Measurements from ENCODE around the gene C1QTNF3. TPM values are rescaled to one million over a fixed set of nuclear protein-coding genes. Genes with fewer than 3 reads are reported as not detected.

Gene C1QTNF3
- total RNA-seq, 1 experiment from 2014 or later, result 2.5 TPM

DNA sequence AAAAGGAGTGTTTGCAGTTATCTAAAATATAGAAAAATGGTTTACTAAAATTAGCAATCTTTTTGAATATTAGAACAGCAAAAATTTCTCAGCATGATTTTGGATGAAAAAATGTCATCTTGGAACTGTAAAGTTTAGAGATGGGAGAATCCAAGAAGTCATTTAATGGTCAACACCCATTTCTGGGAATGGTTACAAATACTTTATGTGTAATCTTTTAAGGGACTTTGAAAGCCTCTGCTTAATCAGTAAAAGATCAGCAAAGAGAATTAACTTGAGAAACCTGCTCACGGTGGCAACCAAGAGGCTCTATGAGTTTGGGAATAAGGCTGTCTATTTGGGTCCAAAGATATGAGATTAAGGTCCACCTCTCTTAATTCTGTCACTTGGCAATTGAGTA, 13.0 kb downstream of the C1QTNF3 start:
- peaks cover 4% of the 10 kb centered on the region for H3K36me3 ChIP-seq (ENCODE audit: control insufficient read depth, insufficient read depth, low read length)
- intact Hi-C loops (cut with micrococcal nuclease; ENCODE audit: unreplicated experiment), result no loop called here
- Mint-ChIP-seq H3K4me3 (ENCODE audit: unreplicated experiment) (no peak overlapping the region), H3K27ac (ENCODE audit: unreplicated experiment) (no peak overlapping the region), H3K9me3 (ENCODE audit: unreplicated experiment) (no peaks in the 10 kb centered on the region), H3K4me1 (ENCODE audit: low read depth, unreplicated experiment) (peaks cover 16% of the 10 kb centered on the region), H3K27me3 (ENCODE audit: insufficient read depth, unreplicated experiment) (no peaks in the 10 kb centered on the region), H3K36me3 (ENCODE audit: insufficient read depth, unreplicated experiment) (no peaks in the 10 kb centered on the region)
- POLR2A ChIA-PET, result no interaction called here
- no peak for DNase-seq
- H3K4me1 ChIP-seq, result peaks cover 27% of the 10 kb centered on the region
- TF ChIP-seq, protein P1, sequence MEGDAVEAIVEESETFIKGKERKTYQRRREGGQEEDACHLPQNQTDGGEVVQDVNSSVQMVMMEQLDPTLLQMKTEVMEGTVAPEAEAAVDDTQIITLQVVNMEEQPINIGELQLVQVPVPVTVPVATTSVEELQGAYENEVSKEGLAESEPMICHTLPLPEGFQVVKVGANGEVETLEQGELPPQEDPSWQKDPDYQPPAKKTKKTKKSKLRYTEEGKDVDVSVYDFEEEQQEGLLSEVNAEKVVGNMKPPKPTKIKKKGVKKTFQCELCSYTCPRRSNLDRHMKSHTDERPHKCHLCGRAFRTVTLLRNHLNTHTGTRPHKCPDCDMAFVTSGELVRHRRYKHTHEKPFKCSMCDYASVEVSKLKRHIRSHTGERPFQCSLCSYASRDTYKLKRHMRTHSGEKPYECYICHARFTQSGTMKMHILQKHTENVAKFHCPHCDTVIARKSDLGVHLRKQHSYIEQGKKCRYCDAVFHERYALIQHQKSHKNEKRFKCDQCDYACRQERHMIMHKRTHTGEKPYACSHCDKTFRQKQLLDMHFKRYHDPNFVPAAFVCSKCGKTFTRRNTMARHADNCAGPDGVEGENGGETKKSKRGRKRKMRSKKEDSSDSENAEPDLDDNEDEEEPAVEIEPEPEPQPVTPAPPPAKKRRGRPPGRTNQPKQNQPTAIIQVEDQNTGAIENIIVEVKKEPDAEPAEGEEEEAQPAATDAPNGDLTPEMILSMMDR (IDR thresholded peaks at IDR 0.05; ENCODE audit: insufficient read depth in 1 of 2, low read depth in 1 of 2, low read length in 1 of 2, severe bottlenecking in 1 of 2, unreplicated experiment in 1 of 2), result no peak
- CTCF ChIA-PET, result no interaction called here
- H3K9me3 ChIP-seq, result peaks cover under 1% of the 10 kb centered on the region; the same call in 1 of the 2 replicates
- no TSS peak for BruUV-seq (replicated peaks)
- no peaks in the 10 kb centered on the region for H3K27me3 ChIP-seq (replicated peaks; ENCODE audit: control insufficient read depth, insufficient read depth, low read length)
- no peak overlapping the region for H3K4me3 ChIP-seq (ENCODE audit: low read depth, low read length)

DNA sequence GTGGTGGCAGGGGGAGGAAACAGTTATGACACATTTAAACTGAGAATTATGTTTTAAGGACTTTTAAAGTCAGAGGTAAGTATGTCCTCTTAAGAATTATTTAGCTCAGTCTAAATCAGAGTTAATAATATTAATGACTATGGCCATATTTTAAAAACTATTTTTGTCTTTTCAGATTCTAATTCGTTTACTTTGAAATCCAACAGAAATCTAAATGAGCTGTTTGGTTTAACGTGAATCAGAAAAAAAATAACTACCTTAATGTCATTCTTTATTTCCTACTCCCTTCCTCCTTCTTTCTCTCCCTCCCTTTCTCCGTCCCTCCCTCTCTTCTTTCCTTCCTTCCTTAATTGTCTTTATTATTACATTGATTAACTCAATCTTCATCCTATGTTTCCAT, 14.7 kb downstream of the C1QTNF3 start:
- CTCF ChIA-PET, result no interaction called here
- Mint-ChIP-seq H3K4me1 (ENCODE audit: low read depth, unreplicated experiment) (peaks cover 16% of the 10 kb centered on the region), H3K9me3 (ENCODE audit: unreplicated experiment) (no peaks in the 10 kb centered on the region), H3K27ac (ENCODE audit: unreplicated experiment) (no peak overlapping the region), H3K4me3 (ENCODE audit: unreplicated experiment) (no peak overlapping the region), H3K36me3 (ENCODE audit: insufficient read depth, unreplicated experiment) (no peaks in the 10 kb centered on the region), H3K27me3 (ENCODE audit: insufficient read depth, unreplicated experiment) (no peaks in the 10 kb centered on the region)
- BruUV-seq (replicated peaks), result no TSS peak
- Histone ChIP-seq H3K27me3 (replicated peaks; ENCODE audit: control insufficient read depth, insufficient read depth, low read length) (no peaks in the 10 kb centered on the region), H3K4me3 (ENCODE audit: low read depth, low read length) (no peak overlapping the region), H3K9me3 (no peaks in the 10 kb centered on the region), H3K4me1 (peaks cover 13% of the 10 kb centered on the region; the same call in 1 of the 2 replicates), H3K36me3 (ENCODE audit: control insufficient read depth, insufficient read depth, low read length) (peaks cover 5% of the 10 kb centered on the region)
- POLR2A ChIA-PET, result no interaction called here
- TF ChIP-seq, protein P1 (IDR thresholded peaks at IDR 0.05; ENCODE audit: insufficient read depth in 1 of 2, low read depth in 1 of 2, low read length in 1 of 2, severe bottlenecking in 1 of 2, unreplicated experiment in 1 of 2), result no peak
- no peak for DNase-seq
- intact Hi-C loops (cut with micrococcal nuclease; ENCODE audit: unreplicated experiment), result no loop called here

DNA sequence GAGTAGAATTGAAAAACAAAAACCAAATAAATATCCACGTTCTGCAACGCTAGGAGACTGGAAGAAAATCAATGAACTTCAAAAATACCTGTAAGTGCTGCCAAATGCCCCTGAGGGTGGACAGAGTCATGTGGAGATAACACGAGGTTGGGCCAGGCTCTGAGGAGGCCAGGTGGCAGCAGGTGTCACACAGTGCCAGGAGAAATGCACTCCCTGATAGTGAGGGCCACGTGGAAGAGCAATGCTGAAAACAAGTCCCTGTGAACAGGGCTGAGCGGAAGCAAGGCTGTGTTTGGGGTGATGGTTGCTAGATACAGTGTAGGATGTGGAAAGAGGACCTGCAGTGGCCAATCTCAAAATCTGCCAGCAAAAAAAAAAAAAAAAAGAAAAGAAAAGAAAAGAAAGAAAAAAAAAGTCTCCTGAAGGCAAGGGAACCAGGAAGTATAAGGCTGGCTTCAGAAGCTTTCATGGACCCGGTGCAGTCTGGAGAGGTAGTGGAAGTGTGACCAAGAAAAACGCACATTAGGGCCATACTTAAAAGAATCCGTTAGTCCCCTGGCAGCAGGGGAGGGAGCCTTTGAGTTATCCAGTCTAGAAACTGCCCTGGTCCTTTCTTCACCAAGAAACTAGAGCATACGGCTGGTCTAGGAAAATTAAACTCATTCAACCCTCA, 16.8 kb downstream of the C1QTNF3 start:
- no peak overlapping the region for H3K4me3 ChIP-seq (ENCODE audit: low read depth, low read length)
- Mint-ChIP-seq H3K27ac (ENCODE audit: unreplicated experiment) (peak overlapping the region; percentile 55), H3K36me3 (ENCODE audit: insufficient read depth, unreplicated experiment) (peaks cover 4% of the 10 kb centered on the region), H3K27me3 (ENCODE audit: insufficient read depth, unreplicated experiment) (no peaks in the 10 kb centered on the region), H3K9me3 (ENCODE audit: unreplicated experiment) (no peaks in the 10 kb centered on the region), H3K4me1 (ENCODE audit: low read depth, unreplicated experiment) (peaks cover 25% of the 10 kb centered on the region), H3K4me3 (ENCODE audit: unreplicated experiment) (no peak overlapping the region)
- no peaks in the 10 kb centered on the region for H3K27me3 ChIP-seq (replicated peaks; ENCODE audit: control insufficient read depth, insufficient read depth, low read length)
- no peaks in the 10 kb centered on the region for H3K9me3 ChIP-seq
- ChIA-PET CTCF (no interaction called here), POLR2A (no interaction called here)
- no TSS peak for BruUV-seq (replicated peaks)
- no peak for DNase-seq
- intact Hi-C loops (cut with micrococcal nuclease; ENCODE audit: unreplicated experiment), result no loop called here
- peaks cover 3% of the 10 kb centered on the region for H3K36me3 ChIP-seq (ENCODE audit: control insufficient read depth, insufficient read depth, low read length)
- peaks cover 14% of the 10 kb centered on the region for H3K4me1 ChIP-seq
- TF ChIP-seq, protein P1 (IDR thresholded peaks at IDR 0.05; ENCODE audit: insufficient read depth in 1 of 2, low read depth in 1 of 2, low read length in 1 of 2, severe bottlenecking in 1 of 2, unreplicated experiment in 1 of 2), result no peak

All from Caco-2 (cell line).